ENCODE measurements around the gene HOXB1. TPM values are rescaled to one million over a fixed set of nuclear protein-coding genes. Genes with fewer than 3 reads are reported as not detected.

HOXB1 gene
- total and polyA plus RNA-seq, 2 of the 13 experiments (the other 11 are each of a cell fraction or from before 2014, with no cell fraction given) = not detected

- TF ChIP-seq ZHX2 (IDR thresholded peaks at IDR 0.05; ENCODE audit: low read depth) (no peak), ZHX2 (CRISPR knock-in tag; IDR thresholded peaks at IDR 0.05; ENCODE audit: borderline replicate concordance) (no peak), CREB1 (IDR thresholded peaks at IDR 0.05) (no peak), CREB1 (CRISPR knock-in tag; IDR thresholded peaks at IDR 0.05) (no peak), ZBTB2 (CRISPR knock-in tag; IDR thresholded peaks at IDR 0.05; ENCODE audit: low read depth) (no peak), ATM (IDR thresholded peaks at IDR 0.05; ENCODE audit: borderline replicate concordance) (no peak), RORA (CRISPR knock-in tag; IDR thresholded peaks at IDR 0.05) (no peak), GMEB2 (CRISPR knock-in tag; IDR thresholded peaks at IDR 0.05; ENCODE audit: low read depth) (no peak), EZH2 (conservative IDR thresholded peaks at IDR 0.05; ENCODE audit: low read depth, low read length) (peak; percentile 88), CBX2 (IDR thresholded peaks at IDR 0.05; ENCODE audit: low read depth, low read length) (peak; percentile 53; the same call in 1 of the 2 replicates), CBX2 (CRISPR knock-in tag; IDR thresholded peaks at IDR 0.05; ENCODE audit: low read depth) (no peak), DZIP1 (CRISPR knock-in tag; IDR thresholded peaks at IDR 0.05) (no peak)
These were observed 39.7 kb upstream of the HOXB1 start (continued) for GRCh38 chr17:48570325-48571023.
